GM12878 (cell line): ENCODE results near the gene VPS16. TPM values are rescaled to one million over a fixed set of nuclear protein-coding genes. Genes with fewer than 3 reads are reported as not detected.

Experiments used
- ATAC-seq: fragments of 200-7000 bp; cut with Tn5 transposase; 3 replicates; pipeline ENCODE4 v1.9.1; 2020; ENCODE audit warnings: mild to moderate bottlenecking, moderate library complexity
- BruUV-seq: library from RNA; stranded (reverse); fragments of 400-500 nt; replicated peaks from 2 replicates; lab custom pipeline; 2021; lab: Mats Ljungman, UMichigan
- CTCF ChIA-PET: fragments of 300-600 bp; sonication (Branson Sonifier 250); formaldehyde crosslinking; extraction: SDS; loops from one replicate; lab custom pipeline; 2021; ENCODE audit warnings: inconsistent platforms; lab: Yijun Ruan, JAX
- POLR2A ChIA-PET: fragments of 350-600 bp; formaldehyde crosslinking; extraction: SDS; loops from one replicate; lab custom pipeline; 2021; ENCODE audit warnings: inconsistent platforms; lab: Charles Lee
- RAD21 ChIA-PET: fragments of 300-600 bp; sonication (Branson Sonifier 250); formaldehyde crosslinking; loops from one replicate; lab custom pipeline; 2023; ENCODE audit warnings: antibody characterized with exemption; ENCODE audit not compliant: unreplicated experiment; lab: Charles Lee
- SMC1A ChIA-PET: fragments of 300-600 bp; sonication (Branson Sonifier 250); formaldehyde crosslinking; loops from one replicate; lab custom pipeline; 2023; ENCODE audit not compliant: unreplicated experiment, uncharacterized antibody; lab: Charles Lee
- DNase-seq: peaks from one replicate; pipeline ENCODE4 v3.0.0-alpha.2; 2011; ENCODE audit warnings: low read depth, low spot score
- FAIRE-seq: peaks from 3 replicates; lab custom pipeline; 2011; peaks lifted over from hg19 to GRCh38; lab: Jason Lieb, UNC
- H2AFZ ChIP-seq: 2 replicates; pipeline ENCODE4 v1.6.0; 2011; ENCODE audit warnings: low read depth, low read length, control low read depth; ENCODE audit not compliant: control insufficient read depth
- H3K27ac ChIP-seq: 2 replicates; pipeline ENCODE4 v1.5.1; 2011; ENCODE audit warnings: control low read depth; ENCODE audit not compliant: control insufficient read depth, insufficient read depth
- H3K27me3 ChIP-seq, 2 experiments: replicated peaks in 1 of 2; 2 replicates each; pipeline versions ENCODE4 v1.6.0 to v1.6.1; 2011; ENCODE audit warnings: low read length in 1 of 2; ENCODE audit not compliant: control insufficient read depth in 2 of 2, insufficient read depth in 2 of 2
- H3K36me3 ChIP-seq, 2 experiments: 2 replicates each; pipeline ENCODE4 v1.5.1; 2011; ENCODE audit warnings: low read length in 1 of 2; ENCODE audit not compliant: control insufficient read depth in 2 of 2, insufficient read depth in 2 of 2
- H3K4me1 ChIP-seq: 2 replicates; pipeline ENCODE4 v1.6.1; 2011; ENCODE audit warnings: mild to moderate bottlenecking, low read length, moderate library complexity, mixed read lengths; ENCODE audit not compliant: control insufficient read depth, insufficient read depth
- H3K4me2 ChIP-seq: 2 replicates; pipeline ENCODE4 v1.6.0; 2011; ENCODE audit warnings: control low read depth; ENCODE audit not compliant: control insufficient read depth, insufficient read depth
- H3K4me3 ChIP-seq: fragments of 200-600 bp; sonication (generic); 2 replicates; pipeline ENCODE4 v1.5.1; 2016
- H3K79me2 ChIP-seq: 2 replicates; pipeline ENCODE4 v1.6.0; 2011; ENCODE audit warnings: low read length; ENCODE audit not compliant: control insufficient read depth, insufficient read depth
- H3K9ac ChIP-seq: 2 replicates; pipeline ENCODE4 v1.8.0; 2011; ENCODE audit warnings: low read length, control low read depth, mixed read lengths; ENCODE audit not compliant: control insufficient read depth, insufficient read depth
- H3K9me3 ChIP-seq: replicated peaks from 3 replicates; pipeline ENCODE4 v1.5.1; 2011; ENCODE audit warnings: mild to moderate bottlenecking, low read length; ENCODE audit not compliant: control insufficient read depth, insufficient read depth
- H4K20me1 ChIP-seq: 2 replicates; pipeline ENCODE4 v1.6.0; 2011; ENCODE audit not compliant: control insufficient read depth, insufficient read depth
- BCL3 ChIP-seq: IDR thresholded peaks from 2 replicates; pipeline ENCODE4 v1.6.1; 2011; ENCODE audit warnings: borderline replicate concordance, low read depth, mild to moderate bottlenecking, moderate library complexity, low read length; ENCODE audit not compliant: insufficient read depth, poor library complexity, severe bottlenecking
- BRCA1 ChIP-seq: IDR thresholded peaks from 2 replicates; pipeline ENCODE4 v1.6.1; 2011; ENCODE audit warnings: low read depth, low read length, improper control_type of control experiment
- CBX5 ChIP-seq: sonication (generic); IDR thresholded peaks from 2 replicates; pipeline ENCODE4 v1.6.1; 2016; ENCODE audit warnings: low read depth, moderate library complexity, mild to moderate bottlenecking, inconsistent platforms
- CREM ChIP-seq: IDR thresholded peaks from 2 replicates; pipeline ENCODE4 v1.6.1; 2014; ENCODE audit warnings: antibody characterized with exemption, low read depth
- GABPA ChIP-seq: IDR thresholded peaks from 2 replicates; pipeline ENCODE4 v1.6.1; 2014; ENCODE audit warnings: antibody characterized with exemption, low read depth, mild to moderate bottlenecking, inconsistent platforms
- IRF3 ChIP-seq: fragments of 450-650 bp; IDR thresholded peaks from 2 replicates; pipeline ENCODE4 v1.6.1; 2014; ENCODE audit warnings: mild to moderate bottlenecking
- MYB ChIP-seq: fragments of 150-350 bp; IDR thresholded peaks from 2 replicates; pipeline ENCODE4 v1.6.1; 2014; ENCODE audit warnings: mild to moderate bottlenecking, low read depth, low read length, borderline replicate concordance
- NR2C2 ChIP-seq: IDR thresholded peaks from 2 replicates; pipeline ENCODE4 v1.6.1; 2011; ENCODE audit warnings: borderline replicate concordance, low read depth; ENCODE audit not compliant: control insufficient read depth, insufficient read length
- STAT3 ChIP-seq: IDR thresholded peaks from 2 replicates; pipeline ENCODE4 v1.6.1; 2011; ENCODE audit warnings: low read depth, low read length, improper control_type of control experiment
- TARDBP ChIP-seq: IDR thresholded peaks from 2 replicates; pipeline ENCODE4 v1.6.1; 2016; ENCODE audit warnings: borderline replicate concordance
- YBX1 ChIP-seq: fragments of 450-650 bp; IDR thresholded peaks from 2 replicates; pipeline ENCODE4 v1.6.1; 2016; ENCODE audit warnings: antibody characterized with exemption
- ZBTB40 ChIP-seq: fragments of 450-650 bp; IDR thresholded peaks from 2 replicates; pipeline ENCODE4 v1.6.1; 2016; ENCODE audit warnings: mild to moderate bottlenecking, moderate library complexity, borderline replicate concordance
- WGBS: methylation state at CpG from one replicate; pipeline ENCODE4 v1.1.6; 2016; ENCODE audit warnings: low lambda C conversion rate; ENCODE audit not compliant: insufficient replicate concordance, insufficient coverage; ENCODE audit errors: missing lambda C conversion rate; 5-methylcytosine and 5-hydroxymethylcytosine counted together
- in situ Hi-C: fragments of 300-500 bp; cut with MboI; formaldehyde crosslinking; loops from 9 replicates; pipeline ENCODE4 v1.14.3; 2018; ENCODE audit warnings: mixed read lengths
- intact Hi-C: fragments of 100-400 bp; cut with micrococcal nuclease; formaldehyde crosslinking; loops from one replicate; pipeline ENCODE4 v1.14.2; 2022; ENCODE audit not compliant: unreplicated experiment
- polyA plus RNA-seq, 11 experiments: library from polyadenylated mRNA; depleted of rRNA in 4 of 11; unstranded in 6 of 11; stranded (reverse) in 5 of 11; fragments of >200 nt; fragmentation: Nextera tagmentation in 4 of 11; fragmentation: Illumina TruSeq in 1 of 11; extraction: Ambion mirVana in 4 of 11; extraction: Trizol in 1 of 11; gene quantifications; 1 replicate in 1 of 11; 2 replicates in 10 of 11; pipeline versions ENCODE4 v1.2.1 to v1.2.3, GENCODE V29; 2011 to 2016; ENCODE audit warnings: inconsistent platforms in 2 of 11, missing spikeins in 2 of 11, low read depth in 1 of 11
- total RNA-seq, 4 experiments: library from RNA; depleted of rRNA in 3 of 4; stranded (reverse); fragments of >200 nt in 3 of 4; fragmentation: Illumina TruSeq in 1 of 4; extraction: Trizol in 1 of 4; gene quantifications; 2 replicates each; pipeline versions ENCODE4 v1.2.1 to v1.2.3, GENCODE V29; 2013 to 2021
- TF ChIP-seq, protein P1 (sequence below): fragments of 450-650 bp; IDR thresholded peaks from 2 replicates; pipeline ENCODE4 v1.6.1; 2017; ENCODE audit warnings: low read depth, mild to moderate bottlenecking, moderate library complexity
- TF ChIP-seq, protein P2 (sequence below): fragments of 450-650 bp; IDR thresholded peaks from 2 replicates; pipeline ENCODE4 v1.6.1; 2017; ENCODE audit warnings: mild to moderate bottlenecking, low read depth, inconsistent platforms; ENCODE audit not compliant: poor library complexity, severe bottlenecking

The VPS16 gene
- total and polyA plus RNA-seq, 10 of the 15 experiments (the other 5 are each of a cell fraction or from before 2014, with no cell fraction given): 8.4 to 37.5 (median 26.4) TPM

DNA sequence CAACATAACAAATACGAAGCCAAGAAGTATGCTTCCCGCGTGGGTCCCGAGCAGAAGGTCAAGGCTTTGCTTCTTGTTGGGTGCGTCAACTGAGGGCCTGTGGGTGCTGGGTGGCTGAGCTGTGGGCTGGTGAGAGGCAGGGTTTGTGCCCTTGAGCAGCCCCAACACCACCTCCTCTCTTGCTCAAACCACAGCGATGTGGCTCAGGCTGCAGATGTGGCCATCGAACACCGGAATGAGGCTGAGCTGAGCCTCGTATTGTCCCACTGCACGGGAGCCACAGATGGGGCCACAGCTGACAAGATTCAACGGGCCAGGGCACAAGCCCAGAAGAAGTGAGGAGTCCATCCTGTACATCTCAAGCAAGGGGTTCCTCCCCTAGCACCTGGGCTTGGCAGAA is 25.7 kb downstream of the VPS16 start:
- Histone ChIP-seq H3K36me3 (peaks cover 5 to 6% of the 10 kb centered on the region in 2 experiments; a peak in 3 of 4 replicates), H3K27me3 (no peaks in the 10 kb centered on the region), H3K4me2 (no peak overlapping the region), H3K4me3 (no peak overlapping the region), H3K27ac (no peak overlapping the region), H4K20me1 (no peaks in the 10 kb centered on the region), H3K9me3 (no peaks in the 10 kb centered on the region), H3K9ac (no peak overlapping the region), H2AFZ (no peak overlapping the region), H3K79me2 (no peaks in the 10 kb centered on the region), H3K4me1 (peaks cover 6% of the 10 kb centered on the region)
- ATAC-seq: no peak
- FAIRE-seq: no peak
- DNase-seq: no peak
- intact Hi-C loops: no loop called here
- ChIA-PET RAD21 (interaction anchor here (1.2 kb wide), 1 partner anchor 135 kb away, joined by 3 read pairs; no protein-coding TSS in a partner anchor), POLR2A (no interaction called here), SMC1A (interaction anchor here (1.0 kb wide), 1 partner anchor 35 kb away, joined by 3 read pairs; no protein-coding TSS in a partner anchor), CTCF (no interaction called here)
- WGBS: 97% methylated on average over 11 of the region's 11 CpGs
- in situ Hi-C loops: no loop called here
- no TSS peak for BruUV-seq
- TF ChIP-seq CBX5: no peak
- TF ChIP-seq, protein P1, sequence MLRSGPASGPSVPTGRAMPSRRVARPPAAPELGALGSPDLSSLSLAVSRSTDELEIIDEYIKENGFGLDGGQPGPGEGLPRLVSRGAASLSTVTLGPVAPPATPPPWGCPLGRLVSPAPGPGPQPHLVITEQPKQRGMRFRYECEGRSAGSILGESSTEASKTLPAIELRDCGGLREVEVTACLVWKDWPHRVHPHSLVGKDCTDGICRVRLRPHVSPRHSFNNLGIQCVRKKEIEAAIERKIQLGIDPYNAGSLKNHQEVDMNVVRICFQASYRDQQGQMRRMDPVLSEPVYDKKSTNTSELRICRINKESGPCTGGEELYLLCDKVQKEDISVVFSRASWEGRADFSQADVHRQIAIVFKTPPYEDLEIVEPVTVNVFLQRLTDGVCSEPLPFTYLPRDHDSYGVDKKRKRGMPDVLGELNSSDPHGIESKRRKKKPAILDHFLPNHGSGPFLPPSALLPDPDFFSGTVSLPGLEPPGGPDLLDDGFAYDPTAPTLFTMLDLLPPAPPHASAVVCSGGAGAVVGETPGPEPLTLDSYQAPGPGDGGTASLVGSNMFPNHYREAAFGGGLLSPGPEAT: no peak
- no peak for TF ChIP-seq YBX1
- no peak for TF ChIP-seq TARDBP
- no peak for TF ChIP-seq CREM
- TF ChIP-seq, protein P2, sequence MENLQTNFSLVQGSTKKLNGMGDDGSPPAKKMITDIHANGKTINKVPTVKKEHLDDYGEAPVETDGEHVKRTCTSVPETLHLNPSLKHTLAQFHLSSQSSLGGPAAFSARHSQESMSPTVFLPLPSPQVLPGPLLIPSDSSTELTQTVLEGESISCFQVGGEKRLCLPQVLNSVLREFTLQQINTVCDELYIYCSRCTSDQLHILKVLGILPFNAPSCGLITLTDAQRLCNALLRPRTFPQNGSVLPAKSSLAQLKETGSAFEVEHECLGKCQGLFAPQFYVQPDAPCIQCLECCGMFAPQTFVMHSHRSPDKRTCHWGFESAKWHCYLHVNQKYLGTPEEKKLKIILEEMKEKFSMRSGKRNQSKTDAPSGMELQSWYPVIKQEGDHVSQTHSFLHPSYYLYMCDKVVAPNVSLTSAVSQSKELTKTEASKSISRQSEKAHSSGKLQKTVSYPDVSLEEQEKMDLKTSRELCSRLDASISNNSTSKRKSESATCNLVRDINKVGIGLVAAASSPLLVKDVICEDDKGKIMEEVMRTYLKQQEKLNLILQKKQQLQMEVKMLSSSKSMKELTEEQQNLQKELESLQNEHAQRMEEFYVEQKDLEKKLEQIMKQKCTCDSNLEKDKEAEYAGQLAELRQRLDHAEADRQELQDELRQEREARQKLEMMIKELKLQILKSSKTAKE: no peak
- no peak for TF ChIP-seq MYB
- no peak for TF ChIP-seq STAT3
- TF ChIP-seq BRCA1: no peak
- no peak for TF ChIP-seq BCL3
- TF ChIP-seq IRF3: no peak
- TF ChIP-seq GABPA: no peak
- TF ChIP-seq NR2C2: no peak
- no peak for TF ChIP-seq ZBTB40
